HAP-1 (cell line): Measurements from ENCODE around the gene LDHAL6B.

ENCODE experiments used
- DNase-seq, 2 experiments: peaks; one replicate each; pipeline ENCODE4 v3.0.0-alpha.2; 2016 to 2020; ENCODE audit warnings: low spot score in 2 of 2
- H3K27me3 ChIP-seq: fragments of 250-450 bp; sonication (Bioruptor Pico); 2 replicates; pipeline ENCODE4 v1.5.1; 2020; ENCODE audit warnings: low read depth, mild to moderate bottlenecking, moderate library complexity
- H3K36me3 ChIP-seq: fragments of 250-450 bp; sonication (Bioruptor Pico); replicated peaks from 2 replicates; pipeline ENCODE4 v1.5.1; 2020; ENCODE audit warnings: mild to moderate bottlenecking
- H3K4me1 ChIP-seq: fragments of 250-450 bp; sonication (Bioruptor Pico); 2 replicates; pipeline ENCODE4 v1.5.1; 2020; ENCODE audit warnings: mild to moderate bottlenecking
- H3K4me3 ChIP-seq: fragments of 250-450 bp; sonication (Bioruptor Pico); 2 replicates; pipeline ENCODE4 v1.5.1; 2020; ENCODE audit warnings: mild to moderate bottlenecking, moderate library complexity
- H3K9me3 ChIP-seq: fragments of 250-450 bp; sonication (Bioruptor Pico); 2 replicates; pipeline ENCODE4 v1.5.1; 2020; ENCODE audit warnings: mild to moderate bottlenecking, moderate library complexity
- in situ Hi-C: fragments of 300-500 bp; cut with MboI; formaldehyde crosslinking; loops from 3 replicates; pipeline ENCODE4 v1.14.3; 2020; ENCODE audit warnings: low sequenced_read_pairs, inconsistent platforms, mixed read lengths

LDHAL6B gene

DNA sequence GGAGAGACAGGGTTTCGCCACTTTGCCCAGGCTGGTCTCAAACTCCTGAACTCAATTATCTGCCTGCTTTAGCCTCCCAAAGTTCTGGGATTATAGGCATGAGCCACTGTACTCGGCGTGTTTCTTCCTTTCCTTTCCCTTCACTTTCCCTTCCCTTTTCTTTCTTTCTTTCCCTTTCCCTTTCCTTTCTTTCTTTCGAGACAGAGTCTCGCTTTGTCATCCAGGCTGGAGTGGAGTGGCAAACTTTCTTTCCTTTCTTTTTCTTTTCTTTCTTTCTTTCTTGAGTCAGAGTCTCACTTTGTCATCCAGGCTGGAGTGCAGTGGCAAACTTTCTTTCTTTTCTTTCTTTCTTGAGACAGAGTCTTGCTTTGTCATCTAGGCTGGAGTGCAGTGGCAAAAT, 17.4 kb upstream of the LDHAL6B start:
- H3K4me3 ChIP-seq, result no peak overlapping the region
- no peaks in the 10 kb centered on the region for H3K9me3 ChIP-seq
- no peak for DNase-seq
- no peaks in the 10 kb centered on the region for H3K27me3 ChIP-seq
- in situ Hi-C loops, result no loop called here
- peaks cover 8% of the 10 kb centered on the region for H3K36me3 ChIP-seq
- H3K4me1 ChIP-seq, result no peaks in the 10 kb centered on the region

DNA sequence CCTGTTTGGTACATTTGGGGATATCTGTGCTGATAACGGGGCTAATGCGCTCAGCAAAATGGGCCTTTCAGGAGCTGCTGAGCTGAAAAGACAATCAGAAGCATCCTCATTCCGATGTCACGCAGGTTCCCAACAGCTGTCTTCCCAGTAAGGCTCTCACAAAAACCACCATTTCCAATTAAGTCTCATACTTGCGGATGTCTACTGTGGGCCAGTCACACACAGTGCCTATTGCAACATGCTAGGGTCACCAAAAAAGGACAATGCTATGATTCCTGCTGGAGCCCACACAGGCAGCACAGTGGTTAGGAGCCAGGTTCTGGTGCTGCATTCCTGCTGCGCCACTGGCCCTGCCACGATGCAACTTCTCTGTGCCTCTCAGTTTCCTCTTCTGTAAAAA, 16.4 kb upstream of the LDHAL6B start:
- H3K27me3 ChIP-seq, result no peaks in the 10 kb centered on the region
- peaks cover 8% of the 10 kb centered on the region for H3K36me3 ChIP-seq
- H3K4me1 ChIP-seq, result no peaks in the 10 kb centered on the region
- in situ Hi-C loops, result no loop called here
- H3K9me3 ChIP-seq, result no peaks in the 10 kb centered on the region
- DNase-seq, result no peak
- H3K4me3 ChIP-seq, result no peak overlapping the region

DNA sequence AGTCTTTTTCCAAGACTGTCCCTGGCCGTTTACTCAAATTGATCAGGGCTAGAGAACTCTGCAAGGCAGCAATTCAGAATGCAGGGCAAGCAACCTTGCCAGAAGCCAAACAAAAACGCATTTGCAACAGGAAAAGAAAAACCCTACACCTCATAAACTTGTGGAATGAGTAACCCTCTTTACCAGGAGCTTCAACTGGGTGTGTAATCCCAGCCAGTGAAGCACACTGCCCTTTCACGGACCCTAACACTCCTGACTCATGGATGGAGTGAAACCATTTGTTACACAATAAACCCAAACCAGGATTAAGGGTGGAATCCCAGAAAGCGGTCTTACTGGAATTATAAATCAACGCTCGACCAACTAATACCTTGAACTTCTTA, 14.8 kb upstream of the LDHAL6B start:
- Histone ChIP-seq H3K36me3 (peaks cover 8% of the 10 kb centered on the region), H3K4me1 (no peaks in the 10 kb centered on the region), H3K4me3 (no peak overlapping the region), H3K9me3 (no peaks in the 10 kb centered on the region), H3K27me3 (no peaks in the 10 kb centered on the region)
- in situ Hi-C loops, result no loop called here
- no peak for DNase-seq

DNA sequence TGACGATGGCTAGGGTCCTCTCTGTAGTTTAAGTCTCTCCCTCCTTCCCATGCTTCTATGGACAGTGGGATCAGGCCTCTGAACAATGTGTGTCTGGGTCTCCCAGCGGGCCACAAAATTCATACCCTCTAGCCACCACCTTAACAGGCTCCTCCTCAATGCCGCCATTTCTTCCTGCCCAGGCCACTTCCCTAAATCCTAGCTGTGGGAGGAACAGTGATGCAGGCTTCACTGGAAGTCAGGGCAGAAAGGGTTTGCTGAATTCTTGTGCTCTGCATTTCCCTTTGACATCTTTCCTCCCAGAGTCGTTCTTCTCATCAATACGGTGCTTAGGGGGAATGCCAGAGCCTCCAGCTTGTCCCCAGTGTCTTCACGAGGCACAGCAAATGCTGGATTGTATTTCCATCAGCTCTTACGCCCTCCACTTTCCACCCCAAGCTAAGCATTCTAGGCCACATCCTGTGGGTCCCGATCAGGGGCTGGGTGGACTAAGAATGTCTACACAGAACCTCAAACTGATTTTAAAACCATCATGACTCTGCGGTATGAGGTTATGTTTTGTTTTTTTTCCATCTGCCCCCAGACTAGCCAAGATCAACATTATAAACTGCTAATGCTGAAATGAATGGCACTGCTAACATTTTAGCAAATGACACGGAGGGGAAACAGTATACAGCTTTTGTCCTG, 11.9 kb upstream of the LDHAL6B start:
- no peak for DNase-seq
- in situ Hi-C loops, result no loop called here
- Histone ChIP-seq H3K4me1 (peaks cover 3% of the 10 kb centered on the region; the same call in 1 of the 2 replicates), H3K36me3 (no peaks in the 10 kb centered on the region), H3K9me3 (no peaks in the 10 kb centered on the region), H3K27me3 (no peaks in the 10 kb centered on the region), H3K4me3 (no peak overlapping the region)

DNA sequence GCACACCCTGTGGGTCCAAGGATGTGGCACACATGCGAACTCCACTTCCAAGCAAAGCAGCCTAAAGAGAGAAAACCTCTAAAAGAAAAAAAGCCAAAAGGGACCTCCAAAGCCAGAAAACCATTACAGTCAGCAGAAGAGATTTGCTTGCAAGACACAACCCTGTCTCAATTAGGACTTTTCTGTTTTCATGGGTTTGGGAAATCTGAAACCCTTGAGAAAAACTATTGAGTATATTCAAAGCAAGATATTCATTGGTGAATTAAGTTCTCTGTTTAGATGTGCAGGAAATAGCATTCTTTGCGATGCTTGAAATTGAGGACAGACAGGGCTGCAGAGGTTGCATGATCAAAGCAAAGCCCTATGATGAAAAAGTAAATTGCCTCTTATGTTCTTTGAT, 10.2 kb upstream of the LDHAL6B start:
- DNase-seq, result no peak
- H3K4me1 ChIP-seq, result peaks cover 3% of the 10 kb centered on the region; the same call in 1 of the 2 replicates
- no peaks in the 10 kb centered on the region for H3K27me3 ChIP-seq
- H3K4me3 ChIP-seq, result no peak overlapping the region
- H3K36me3 ChIP-seq, result no peaks in the 10 kb centered on the region
- H3K9me3 ChIP-seq, result no peaks in the 10 kb centered on the region
- in situ Hi-C loops, result no loop called here

DNA sequence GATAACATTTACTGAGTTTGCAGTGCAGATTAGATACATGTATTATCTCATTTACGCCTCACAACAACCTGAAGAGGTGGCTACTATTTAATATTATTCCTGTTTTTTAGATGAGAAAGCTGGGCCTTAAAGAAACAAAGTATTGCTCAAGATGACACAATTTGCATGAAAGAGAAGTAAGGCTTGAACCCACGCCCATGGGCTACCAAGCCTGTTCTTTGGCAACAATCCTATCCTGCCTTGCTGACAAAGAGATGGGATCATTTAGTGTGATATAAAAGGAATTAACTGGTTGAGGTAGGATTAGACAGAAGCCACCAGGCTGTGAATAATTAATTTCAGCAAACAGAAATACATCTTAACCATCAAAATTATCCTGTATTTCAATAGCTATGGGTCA, 9.2 kb upstream of the LDHAL6B start:
- in situ Hi-C loops, result no loop called here
- no peak for DNase-seq

DNA sequence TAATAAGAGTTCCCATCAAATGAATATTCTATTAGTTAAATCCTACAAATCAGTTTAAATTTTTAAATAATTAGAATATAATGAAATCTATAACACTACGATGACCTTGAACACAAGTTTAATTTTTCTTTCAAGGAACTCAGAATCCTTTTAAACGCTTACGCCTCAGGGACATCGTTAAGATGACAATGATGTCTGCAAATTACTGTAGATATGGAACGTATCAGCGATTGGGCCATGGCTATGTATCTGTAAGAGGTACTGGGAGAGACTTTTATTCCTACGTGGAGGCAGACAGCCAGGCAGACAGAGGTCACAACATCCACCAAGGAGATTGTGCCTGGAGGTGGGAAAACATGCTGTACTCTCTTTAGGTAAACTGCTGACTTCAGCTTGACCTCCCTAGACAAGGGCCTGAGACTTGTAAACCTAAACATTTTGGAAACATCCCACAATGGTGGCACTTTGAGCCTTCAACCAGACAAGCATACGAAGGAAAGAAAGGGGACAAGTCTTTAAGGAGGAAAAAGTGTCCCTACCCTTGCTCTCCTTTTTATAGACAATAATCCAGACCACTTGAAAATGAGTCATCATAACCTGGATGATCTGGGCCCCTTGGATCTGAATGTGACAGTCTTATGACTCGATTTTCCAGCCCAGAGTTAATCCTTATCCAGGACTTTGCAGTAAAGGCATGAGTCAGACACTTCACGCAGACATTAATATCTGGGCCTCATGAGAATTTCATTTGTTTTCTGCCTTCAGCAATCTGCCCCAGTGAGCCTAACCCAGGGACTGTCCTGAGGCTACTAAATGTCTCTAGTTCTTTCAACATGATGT, 6.8 kb upstream of the LDHAL6B start:
- no peak for DNase-seq
- Histone ChIP-seq H3K27me3 (no peaks in the 10 kb centered on the region), H3K4me1 (peaks cover 3% of the 10 kb centered on the region; the same call in 1 of the 2 replicates), H3K9me3 (no peaks in the 10 kb centered on the region), H3K36me3 (0 out of 2 replicates have a peak, but pooled peaks cover 3% of the 10 kb centered on the region), H3K4me3 (no peak overlapping the region)
- in situ Hi-C loops, result no loop called here

More for the DNA sequence above, 9.2 kb upstream of the LDHAL6B start:
- Histone ChIP-seq H3K9me3 (no peaks in the 10 kb centered on the region), H3K4me1 (peaks cover 3% of the 10 kb centered on the region; the same call in 1 of the 2 replicates), H3K36me3 (0 out of 2 replicates have a peak, but pooled peaks cover 3% of the 10 kb centered on the region), H3K27me3 (no peaks in the 10 kb centered on the region), H3K4me3 (no peak overlapping the region)

DNA sequence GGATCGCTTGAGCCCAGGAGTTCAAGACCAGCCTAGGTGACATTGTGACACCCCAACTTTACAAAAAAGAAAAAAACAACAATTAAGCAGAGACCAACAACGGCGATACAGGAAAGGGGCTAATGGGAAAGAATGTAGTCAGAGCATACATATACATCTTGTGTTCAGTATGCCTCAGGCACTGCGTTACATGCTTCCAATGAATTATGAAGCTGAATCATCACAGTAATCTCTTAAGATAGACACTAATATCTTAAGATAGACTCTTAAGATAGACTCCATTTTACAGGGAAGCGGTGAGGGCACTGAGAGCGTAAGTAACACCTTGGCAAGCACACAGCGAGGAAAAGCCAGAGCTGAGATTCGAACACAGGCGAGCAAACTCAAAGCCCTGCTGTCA, 6.1 kb upstream of the LDHAL6B start:
- H3K9me3 ChIP-seq, result no peaks in the 10 kb centered on the region
- no peaks in the 10 kb centered on the region for H3K27me3 ChIP-seq
- H3K4me3 ChIP-seq, result no peak overlapping the region
- no peak for DNase-seq
- in situ Hi-C loops, result no loop called here
- H3K36me3 ChIP-seq, result 0 out of 2 replicates have a peak, but pooled peaks cover 3% of the 10 kb centered on the region
- peaks cover 3% of the 10 kb centered on the region; the same call in 1 of the 2 replicates for H3K4me1 ChIP-seq

DNA sequence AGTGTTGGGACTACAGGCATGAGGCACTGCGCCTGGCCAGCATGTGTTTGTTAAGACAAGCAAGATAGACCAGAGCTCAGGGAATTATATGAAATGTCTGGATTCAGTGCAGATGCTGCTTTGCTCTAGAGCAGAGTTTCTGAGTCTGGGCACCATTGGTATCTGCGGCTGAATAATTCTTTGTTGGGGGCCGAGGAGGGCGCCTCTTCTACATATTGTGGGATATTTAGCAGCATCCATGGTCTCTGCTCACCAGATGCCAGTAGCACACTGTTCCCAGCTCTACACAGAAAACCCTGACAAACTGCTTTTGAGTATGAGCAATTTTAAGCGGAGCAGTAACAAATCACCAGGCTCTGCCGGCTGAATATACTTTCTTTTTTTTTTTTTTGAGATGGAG, 3.6 kb upstream of the LDHAL6B start:
- no peaks in the 10 kb centered on the region for H3K9me3 ChIP-seq
- in situ Hi-C loops, result no loop called here
- H3K27me3 ChIP-seq, result no peaks in the 10 kb centered on the region
- DNase-seq, result no peak
- no peaks in the 10 kb centered on the region for H3K4me1 ChIP-seq
- H3K4me3 ChIP-seq, result no peak overlapping the region
- H3K36me3 ChIP-seq, result 0 out of 2 replicates have a peak, but pooled peaks cover 3% of the 10 kb centered on the region

DNA sequence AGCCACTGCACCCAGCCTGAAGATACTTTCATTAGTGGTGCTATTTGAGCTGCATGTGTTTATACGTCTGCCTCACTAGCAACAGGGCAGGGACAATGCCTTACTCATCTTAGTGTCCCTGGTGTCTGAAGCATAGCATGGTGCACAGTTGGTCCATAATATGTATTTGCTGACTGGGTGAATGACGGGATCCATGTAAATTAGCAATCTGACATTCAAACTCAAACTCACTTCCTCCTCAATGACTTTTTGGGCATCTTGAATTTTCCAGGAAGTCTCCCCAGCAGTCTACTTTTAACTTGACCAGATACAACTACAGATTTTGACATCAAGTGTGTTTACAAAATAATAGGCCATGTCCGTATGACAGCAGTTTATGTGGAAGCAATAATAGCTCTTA, 3.0 kb upstream of the LDHAL6B start:
- 0 out of 2 replicates have a peak, but pooled peaks cover 3% of the 10 kb centered on the region for H3K36me3 ChIP-seq
- no peaks in the 10 kb centered on the region for H3K4me1 ChIP-seq
- no peaks in the 10 kb centered on the region for H3K9me3 ChIP-seq
- H3K27me3 ChIP-seq, result no peaks in the 10 kb centered on the region
- H3K4me3 ChIP-seq, result no peak overlapping the region
- in situ Hi-C loops, result no loop called here
- no peak for DNase-seq

DNA sequence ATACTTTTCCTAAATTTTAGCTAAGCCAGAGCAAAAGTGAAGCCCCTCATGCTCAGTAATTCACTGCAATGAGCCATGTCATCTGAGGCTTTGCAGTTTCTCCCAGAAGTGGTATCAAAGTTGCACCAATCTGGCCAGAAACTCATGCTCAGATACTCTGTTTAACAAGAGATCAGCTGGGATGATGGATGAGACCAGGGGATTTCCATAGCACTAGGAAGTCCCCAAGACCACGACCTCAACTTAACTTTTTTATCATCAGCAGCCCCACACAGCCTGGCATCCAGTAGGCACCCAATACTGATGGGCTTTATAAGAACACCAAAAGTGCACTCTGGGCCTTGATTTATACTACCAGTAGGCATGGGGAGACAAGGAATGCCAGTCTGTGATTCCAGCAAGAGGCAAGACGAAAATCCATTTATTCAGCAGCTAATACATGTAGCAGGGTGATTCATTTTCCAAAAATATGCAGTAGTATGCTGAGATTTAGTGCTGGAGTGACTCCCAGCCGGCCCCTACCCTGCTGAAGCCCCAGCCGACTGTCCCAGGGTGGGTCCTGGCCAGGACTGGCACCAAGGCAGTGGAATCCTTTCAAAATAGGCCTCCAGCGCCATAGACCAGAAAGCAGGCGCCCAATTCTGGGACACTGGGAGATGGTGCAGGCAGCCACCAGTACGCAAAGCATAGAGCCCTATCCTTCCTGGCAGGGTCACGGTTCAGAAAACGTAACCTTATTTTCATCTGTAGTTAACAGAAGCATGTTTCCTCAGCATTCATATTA, 612 bp upstream of the LDHAL6B start:
- in situ Hi-C loops, result no loop called here
- no peak overlapping the region for H3K4me3 ChIP-seq
- H3K4me1 ChIP-seq, result no peaks in the 10 kb centered on the region
- no peak for DNase-seq
- 0 out of 2 replicates have a peak, but pooled peaks cover 3% of the 10 kb centered on the region for H3K36me3 ChIP-seq
- H3K27me3 ChIP-seq, result no peaks in the 10 kb centered on the region
- no peaks in the 10 kb centered on the region for H3K9me3 ChIP-seq

DNA sequence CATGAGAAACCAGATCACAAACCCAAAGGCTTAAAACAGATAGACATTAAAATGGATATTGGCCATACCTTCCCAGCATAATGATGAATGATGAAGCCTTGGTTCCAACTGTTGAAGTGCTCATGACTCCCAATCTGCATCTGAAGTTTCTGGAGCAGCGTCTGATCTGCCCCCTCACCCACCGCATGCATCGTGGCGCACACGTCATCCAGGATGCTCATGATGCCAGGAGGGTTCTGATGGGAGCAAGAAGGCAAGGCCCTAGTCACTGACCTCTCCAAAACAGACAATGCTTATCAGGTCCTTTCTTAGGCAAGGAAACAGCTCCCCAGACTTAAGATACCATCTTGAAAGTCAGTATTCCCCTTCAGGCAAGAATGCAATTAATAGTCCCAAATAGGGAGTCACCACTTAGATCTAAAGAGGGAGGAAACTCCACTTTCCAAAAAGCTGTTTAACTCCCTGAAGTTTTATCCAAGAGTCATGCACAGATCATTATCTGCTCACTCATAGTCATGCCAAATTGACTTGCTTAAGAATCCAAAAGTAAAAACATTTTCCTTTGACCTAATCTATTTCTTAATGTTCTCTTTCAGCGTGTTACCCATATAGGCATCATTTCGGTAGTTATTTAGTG, 2.1 kb downstream of the LDHAL6B start:
- H3K36me3 ChIP-seq, result no peaks in the 10 kb centered on the region
- no peaks in the 10 kb centered on the region for H3K27me3 ChIP-seq
- no peak overlapping the region for H3K4me3 ChIP-seq
- H3K9me3 ChIP-seq, result no peaks in the 10 kb centered on the region
- in situ Hi-C loops, result no loop called here
- DNase-seq, result no peak
- H3K4me1 ChIP-seq, result no peaks in the 10 kb centered on the region

DNA sequence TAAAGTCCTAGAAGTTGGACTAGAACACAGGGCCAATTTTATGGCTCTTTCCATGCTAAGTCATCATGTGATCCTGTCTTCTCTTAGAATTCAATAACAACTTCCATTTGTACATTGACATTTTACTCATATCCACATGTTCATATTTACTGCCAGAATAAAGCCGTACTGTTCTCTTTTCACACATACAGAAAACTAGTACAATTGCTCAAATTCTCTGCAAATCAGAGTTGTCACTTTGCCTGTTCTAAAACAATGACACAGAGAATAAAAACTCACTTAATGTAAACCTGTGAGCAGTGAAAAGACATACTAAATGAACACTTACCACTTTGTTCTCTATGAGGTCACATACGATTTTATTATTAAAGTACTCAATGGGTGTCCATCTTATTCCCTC, 3.5 kb downstream of the LDHAL6B start:
- DNase-seq, result no peak
- no peaks in the 10 kb centered on the region for H3K27me3 ChIP-seq
- H3K36me3 ChIP-seq, result no peaks in the 10 kb centered on the region
- in situ Hi-C loops, result no loop called here
- H3K9me3 ChIP-seq, result no peaks in the 10 kb centered on the region
- no peak overlapping the region for H3K4me3 ChIP-seq
- no peaks in the 10 kb centered on the region for H3K4me1 ChIP-seq
